Right lung (tissue), 5 donors: ENCODE measurements around the gene IZUMO1R. TPM values are rescaled to one million over a fixed set of nuclear protein-coding genes. Genes with fewer than 3 reads are reported as not detected.
"Not testable (repeated sequence)": the region's sequence is repeated elsewhere in the genome, so short reads cannot be mapped to it uniquely, and the experiment has no call there.

ENCODE experiments used
- DNase-seq, 2 donors: peaks; one replicate each; pipeline ENCODE4 v3.0.0-alpha.2; 2013
- polyA plus RNA-seq, 5 donors: library from polyadenylated mRNA; unstranded; fragments of 120-200 nt; gene quantifications; one replicate each; pipeline versions ENCODE4 v1.2.1 to v1.2.3, GENCODE V29; 2013; ENCODE audit warnings: inconsistent platforms in 1 of 5, low replicate concordance in 1 of 5; ENCODE audit not compliant: insufficient read length in 5 of 5, insufficient read depth in 1 of 5

IZUMO1R gene
- polyA plus RNA-seq, 5 donors, result not detected

GRCh38 chr11:94325681-94326080 is 21.3 kb downstream of the IZUMO1R start:
- DNase-seq, result no peak

DNA sequence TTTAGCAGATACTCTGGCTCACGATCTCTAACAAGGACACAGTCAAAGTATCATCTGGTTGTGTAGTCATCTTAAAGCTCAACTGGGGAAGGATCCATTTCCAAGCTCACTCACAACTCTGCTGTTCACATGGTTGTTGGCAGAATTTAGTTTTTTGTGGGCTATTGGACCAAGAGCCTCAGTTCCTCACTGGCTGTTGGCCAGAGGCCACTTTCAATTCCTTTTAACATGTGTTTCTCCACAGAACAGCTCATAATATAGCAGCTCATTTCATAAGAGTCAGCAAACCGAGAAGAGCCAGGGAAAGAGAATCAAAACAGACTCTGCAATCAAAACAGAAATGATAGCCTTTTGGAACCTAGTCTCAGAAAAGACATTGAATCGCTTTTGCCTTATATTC is 22.6 kb downstream of the IZUMO1R start:
- DNase-seq, result no peak

- no peak for DNase-seq
Observed at GRCh38 chr11:94328587-94329080, 24.3 kb downstream of the IZUMO1R start.

- no peak for DNase-seq
Observed at GRCh38 chr11:94329501-94329900, 25.1 kb downstream of the IZUMO1R start.

- no peak for DNase-seq
Observed at GRCh38 chr11:94330789-94331188, 26.4 kb downstream of the IZUMO1R start.

DNA sequence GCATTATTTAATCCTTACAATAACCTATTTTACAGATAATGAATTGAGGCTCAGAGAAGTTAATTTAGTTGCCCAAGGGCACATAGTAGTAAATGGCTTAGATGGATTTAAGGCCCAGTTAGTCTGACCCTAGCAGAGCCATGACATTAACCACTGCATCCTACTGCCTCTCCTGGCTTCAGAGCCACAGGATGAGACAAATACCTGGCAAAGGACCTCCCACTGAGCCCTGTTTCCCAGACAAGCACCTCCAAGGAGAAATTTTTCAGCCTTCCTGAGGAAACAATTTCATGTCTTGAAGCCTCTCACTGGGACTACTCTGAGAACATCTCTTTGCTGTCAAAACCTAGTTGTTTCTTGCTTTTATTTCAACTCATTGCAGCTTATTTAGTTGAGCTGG is 28.4 kb downstream of the IZUMO1R start:
- DNase-seq, result no peak

GRCh38 chr11:94336033-94336432 is 31.7 kb downstream of the IZUMO1R start:
- no peak for DNase-seq

DNA sequence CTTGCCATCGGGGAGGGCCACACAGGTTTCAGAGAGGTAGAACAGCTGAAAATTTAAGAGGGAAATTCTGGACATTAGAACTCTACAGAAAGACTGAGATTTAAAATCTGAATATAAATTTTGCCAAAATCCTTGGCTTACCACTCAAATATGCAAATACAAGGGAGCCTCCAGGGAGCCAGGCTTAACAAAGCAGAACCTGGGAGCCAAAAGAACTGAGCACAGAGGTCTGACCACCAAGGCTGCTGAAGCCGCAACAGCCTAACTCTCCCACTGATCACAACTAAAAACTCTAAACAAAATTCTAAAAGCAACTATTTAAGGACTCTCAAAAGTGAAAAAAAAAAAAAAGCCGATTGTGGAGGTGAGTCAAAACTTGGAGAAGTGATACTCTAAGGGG is 34.3 kb downstream of the IZUMO1R start:
- no peak for DNase-seq

- no peak for DNase-seq
Observed at GRCh38 chr11:94342250-94342649, 37.9 kb downstream of the IZUMO1R start.

GRCh38 chr11:94343495-94343894 is 39.1 kb downstream of the IZUMO1R start:
- DNase-seq, result no peak

GRCh38 chr11:94346311-94346710 is 41.9 kb downstream of the IZUMO1R start:
- DNase-seq, result not testable (repeated sequence)

DNA sequence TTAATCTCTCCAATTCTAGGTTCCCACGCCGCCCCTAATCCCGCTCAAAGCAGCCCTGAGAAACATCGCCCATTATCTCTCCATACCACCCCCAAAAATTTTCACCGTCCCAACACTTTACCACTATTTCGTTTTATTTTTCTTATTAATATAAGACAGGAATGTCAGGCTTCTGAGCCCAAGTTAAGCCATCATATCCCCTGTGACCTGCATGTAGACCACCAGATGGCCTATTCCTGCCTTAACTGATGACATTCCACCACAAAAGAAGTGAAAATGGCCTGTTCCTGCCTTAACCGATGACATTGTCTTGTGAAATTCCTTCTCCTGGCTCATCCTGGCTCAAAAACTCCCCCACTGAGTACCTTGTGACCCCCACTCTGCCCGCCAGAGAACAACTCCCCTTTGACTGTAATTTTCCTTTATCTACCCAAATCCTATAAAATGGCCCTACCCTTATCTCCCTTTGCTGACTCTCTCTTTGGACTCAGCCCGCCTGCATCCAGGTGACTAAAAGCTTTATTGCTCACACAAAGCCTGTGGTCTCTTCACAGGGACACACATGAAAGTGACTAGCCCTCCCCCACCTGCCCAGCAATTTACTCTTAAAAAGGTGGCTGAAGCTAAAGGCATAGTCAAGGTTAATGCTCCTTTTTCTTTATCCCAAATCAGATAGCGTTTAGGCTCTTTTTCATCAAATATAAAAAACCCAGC is 46.6 kb downstream of the IZUMO1R start:
- not testable (repeated sequence) for DNase-seq

Other genes starting within 250 kb of the IZUMO1R start
- 10 to 100 TPM; 19.1 to 35.6 (median 29.5) TPM for gene PANX1, start 175.7 kb upstream of the IZUMO1R start, polyA plus RNA-seq
- under 1 TPM; 0.21 to 0.52 (median 0.26) TPM for gene GPR83, start 96.8 kb downstream of the IZUMO1R start, polyA plus RNA-seq
- 10 to 100 TPM; 22.6 to 62.0 (median 33.3) TPM for gene MRE11, start 189.3 kb downstream of the IZUMO1R start, polyA plus RNA-seq
- gene ANKRD49, start 189.4 kb downstream of the IZUMO1R start, polyA plus RNA-seq, result 10 to 100 TPM; 19.8 to 34.7 (median 28.7) TPM
- 1 to 10 TPM in 4 of 5 donors, under 1 TPM in 1; 0.60 to 3.7 (median 2.8) TPM for gene C11orf97, start 207.9 kb downstream of the IZUMO1R start, polyA plus RNA-seq
- 1 to 10 TPM; 6.7 to 8.3 (median 7.0) TPM for gene FUT4, start 239.3 kb downstream of the IZUMO1R start, polyA plus RNA-seq